Aorta (tissue), 5 donors: ENCODE data around the gene SUMO3. TPM values are rescaled to one million over a fixed set of nuclear protein-coding genes. Genes with fewer than 3 reads are reported as not detected.

ENCODE experiments used
- ATAC-seq: fragments of 200-7000 bp; cut with Tn5 transposase; one replicate; pipeline ENCODE4 v1.9.1; 2022; ENCODE audit warnings: moderate library complexity; ENCODE audit not compliant: low FRiP score
- DNase-seq, 2 donors: peaks; one replicate each; pipeline ENCODE4 v3.0.0-alpha.2; 2020
- H3K27ac ChIP-seq, 2 donors: one replicate each; pipeline ENCODE4 v1.5.1; 2013; ENCODE audit warnings: low read length in 2 of 2, mild to moderate bottlenecking in 2 of 2, moderate library complexity in 2 of 2, control low read depth in 1 of 2, inconsistent platforms in 1 of 2, low read depth in 1 of 2
- H3K27me3 ChIP-seq, 2 donors: one replicate each; pipeline ENCODE4 v1.6.1; 2013; ENCODE audit warnings: control low read depth in 1 of 2, low read length in 1 of 2, mild to moderate bottlenecking in 1 of 2, moderate library complexity in 1 of 2; ENCODE audit not compliant: insufficient read depth in 2 of 2, control insufficient read depth in 1 of 2
- H3K36me3 ChIP-seq, 2 donors: one replicate each; pipeline ENCODE4 v1.6.1; 2013; ENCODE audit warnings: control low read depth in 1 of 2, low read length in 1 of 2, mild to moderate bottlenecking in 1 of 2; ENCODE audit not compliant: insufficient read depth in 2 of 2, control insufficient read depth in 1 of 2
- H3K4me1 ChIP-seq, 2 donors: one replicate each; pipeline ENCODE4 v1.6.1; 2013; ENCODE audit warnings: low read length in 2 of 2, control low read depth in 1 of 2, mild to moderate bottlenecking in 1 of 2, moderate library complexity in 1 of 2; ENCODE audit not compliant: insufficient read depth in 2 of 2, control insufficient read depth in 1 of 2
- H3K4me3 ChIP-seq, 2 donors: one replicate each; pipeline ENCODE4 v1.5.1; 2013; ENCODE audit warnings: low read length in 2 of 2, control low read depth in 1 of 2, mild to moderate bottlenecking in 1 of 2
- H3K9me3 ChIP-seq: one replicate; pipeline ENCODE4 v1.6.1; 2013; ENCODE audit warnings: mild to moderate bottlenecking, low read length; ENCODE audit not compliant: control insufficient read depth
- WGBS, 2 donors: extraction: QIAGEN DNeasy Blood & Tissue Kit; methylation state at CpG; one replicate each; pipeline ENCODE4 v1.1.7; 2013; 5-methylcytosine and 5-hydroxymethylcytosine counted together
- intact Hi-C, 2 donors: fragments of 100-400 bp; cut with DNase I; formaldehyde crosslinking; loops; one replicate each; pipeline versions ENCODE4 v1.14.2 to v1.15.0; 2022
- polyA plus RNA-seq, 2 donors: library from polyadenylated mRNA; stranded (reverse); fragments of 200-250 nt; gene quantifications; one replicate each; pipeline ENCODE4 v1.2.3, GENCODE V29; 2013
- total RNA-seq, 2 donors: library from RNA; stranded (reverse); fragmentation: NEBNext Ultra II Directional; extraction: Animal tissue kit (Norgen Biotek cat#: 25700); gene quantifications; one replicate each; pipeline ENCODE4 v1.2.1, GENCODE V29; 2021
- donor health status: healthy with polysubstance abuse.
- donor health status: Bipolar disorder and iron deficiency.
- donor health status: DM: no; HTN: no; CAD: no.
- donor health status: DM: no; HTN: no; CAD: no.
- donor health status: DM: yes; HTN: yes; CAD: no.

Gene SUMO3
- total and polyA plus RNA-seq, 4 donors: 35.7 to 88.0 (median 66.1) TPM

DNA sequence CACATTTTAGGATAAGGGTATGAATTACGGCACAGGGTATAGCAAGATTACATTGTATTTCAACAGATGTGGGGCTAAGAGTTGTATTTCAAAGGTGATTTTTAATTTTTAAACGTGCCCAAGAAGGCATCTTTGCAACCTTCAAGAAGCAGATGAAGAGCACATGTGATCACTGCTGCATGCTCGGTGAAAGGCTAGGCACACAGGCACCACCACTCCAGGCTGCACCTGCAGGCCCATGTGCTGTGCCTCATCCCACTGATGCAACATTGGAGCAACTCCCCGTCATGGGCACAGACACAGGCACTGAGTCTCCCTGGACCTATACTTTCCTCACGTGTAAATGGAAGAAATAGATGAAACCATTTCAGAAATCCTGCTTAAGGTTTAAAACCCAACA is 39.8 kb downstream of the SUMO3 start:
- Histone ChIP-seq H3K9me3 (no peaks in the 10 kb centered on the region), H3K27me3 (no peaks in the 10 kb centered on the region), H3K27ac (no peak overlapping the region), H3K36me3 (peaks cover 0 to 4% of the 10 kb centered on the region in 2 donors), H3K4me3 (no peak overlapping the region), H3K4me1 (no peaks in the 10 kb centered on the region)
- DNase-seq (no peak), ATAC-seq (no peak)
- 91% methylated on average over 5 of the region's 5 CpGs for WGBS, 2 donors
- intact Hi-C loops: no loop called here

DNA sequence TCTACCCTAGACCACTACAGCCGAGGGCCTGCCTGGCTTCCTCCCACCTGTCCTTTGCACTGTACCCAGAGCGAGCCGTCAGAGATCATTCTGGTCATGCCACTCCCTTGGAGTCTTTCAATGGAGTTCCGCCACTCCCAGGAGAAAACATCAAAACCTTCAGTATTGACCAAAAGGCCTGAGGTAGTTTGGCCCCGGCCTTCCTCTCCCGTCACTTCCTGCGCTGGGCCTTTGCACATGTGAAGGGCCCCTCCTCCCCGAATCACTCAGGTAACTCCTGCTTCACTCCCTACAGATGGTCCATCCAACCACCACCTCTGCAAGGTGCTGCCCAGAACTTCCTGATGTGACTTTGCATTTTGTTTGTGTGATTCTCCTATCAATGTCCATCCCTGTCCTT is 42.9 kb downstream of the SUMO3 start:
- H3K27me3 ChIP-seq: no peaks in the 10 kb centered on the region
- ATAC-seq (no peak), DNase-seq (no peak)
- no peaks in the 10 kb centered on the region for H3K4me1 ChIP-seq
- 91 to 94% methylated on average over 8 of the region's 8 CpGs for WGBS, 2 donors
- no peaks in the 10 kb centered on the region for H3K9me3 ChIP-seq
- H3K4me3 ChIP-seq: no peak overlapping the region
- H3K27ac ChIP-seq: no peak overlapping the region
- intact Hi-C loops: no loop called here
- H3K36me3 ChIP-seq: peaks cover 4 to 8% of the 10 kb centered on the region in 2 donors

DNA sequence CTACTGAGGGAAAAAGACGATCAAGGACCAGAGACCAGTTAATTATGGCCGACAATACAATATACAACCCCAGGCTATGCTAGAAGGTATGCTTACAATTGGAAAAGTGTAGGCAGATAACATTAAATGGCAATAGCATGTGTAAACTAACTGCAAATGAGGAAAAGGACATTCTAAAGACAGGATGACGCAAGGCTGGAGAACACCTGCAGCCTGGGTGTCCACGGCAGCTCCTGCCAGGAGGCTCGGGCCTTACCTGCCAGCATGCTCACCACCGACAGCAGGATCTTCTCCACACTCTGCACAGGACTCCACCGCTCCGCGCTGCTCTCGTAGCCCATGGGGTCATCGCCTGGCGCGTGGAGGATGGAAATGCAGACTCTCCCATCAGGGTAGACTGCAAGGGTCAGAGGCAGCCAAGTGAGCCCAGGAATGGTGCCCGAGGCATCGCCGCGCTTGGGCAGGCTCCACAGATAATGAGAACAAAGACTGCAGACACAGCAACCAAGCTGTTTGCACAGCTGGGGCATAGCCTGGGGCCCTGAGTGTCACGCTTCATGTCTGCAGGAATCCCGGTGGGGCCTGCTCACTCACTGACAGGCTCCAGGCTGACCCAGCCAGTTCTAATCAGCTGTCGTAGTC is 44.5 kb downstream of the SUMO3 start:
- H3K36me3 ChIP-seq: peaks cover 4 to 8% of the 10 kb centered on the region in 2 donors
- ATAC-seq (no peak), DNase-seq (no peak)
- H3K27me3 ChIP-seq: no peaks in the 10 kb centered on the region
- intact Hi-C loops: no loop called here
- H3K4me1 ChIP-seq: no peaks in the 10 kb centered on the region
- 84% methylated on average over 20 of the region's 20 CpGs for WGBS, 2 donors
- no peak overlapping the region for H3K4me3 ChIP-seq
- H3K9me3 ChIP-seq: no peaks in the 10 kb centered on the region
- H3K27ac ChIP-seq: no peak overlapping the region

DNA sequence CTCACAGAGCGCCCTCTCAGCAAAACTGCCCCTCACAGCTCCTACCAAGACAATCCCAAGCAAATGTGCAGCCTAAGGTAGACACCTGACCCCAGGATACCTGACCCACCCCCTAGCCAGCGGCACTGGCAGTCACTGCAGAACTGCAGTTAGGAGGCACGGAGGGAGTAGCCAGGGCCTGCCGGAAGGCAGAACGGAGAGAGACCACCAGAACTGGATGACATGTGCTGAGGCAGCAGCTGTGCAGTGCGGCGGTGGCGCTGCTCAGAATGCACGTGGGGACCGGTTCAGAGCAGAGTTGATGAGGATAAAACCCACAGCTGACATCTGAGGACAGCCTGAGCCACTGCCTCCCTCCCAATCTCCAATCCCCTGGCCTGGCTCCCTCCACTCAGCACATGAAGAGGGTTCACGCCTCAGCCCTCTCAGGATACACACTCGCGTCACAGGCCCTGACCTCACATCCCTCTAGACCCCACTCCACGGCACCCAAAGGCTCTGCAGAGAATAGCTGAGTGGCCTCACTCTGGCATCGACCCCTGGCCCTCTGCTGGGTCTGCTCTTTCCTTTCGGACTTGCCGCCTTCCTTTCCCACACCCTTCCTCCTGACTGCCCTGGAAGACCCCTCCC is 45.9 kb downstream of the SUMO3 start:
- no peak for DNase-seq
- 94 to 96% methylated on average over 17 of the region's 17 CpGs for WGBS, 2 donors
- Histone ChIP-seq H3K36me3 (peaks cover 4 to 8% of the 10 kb centered on the region in 2 donors), H3K4me1 (no peaks in the 10 kb centered on the region), H3K4me3 (no peak overlapping the region), H3K27ac (no peak overlapping the region), H3K9me3 (no peaks in the 10 kb centered on the region), H3K27me3 (no peaks in the 10 kb centered on the region)
- ATAC-seq: no peak
- intact Hi-C loops: no loop called here

DNA sequence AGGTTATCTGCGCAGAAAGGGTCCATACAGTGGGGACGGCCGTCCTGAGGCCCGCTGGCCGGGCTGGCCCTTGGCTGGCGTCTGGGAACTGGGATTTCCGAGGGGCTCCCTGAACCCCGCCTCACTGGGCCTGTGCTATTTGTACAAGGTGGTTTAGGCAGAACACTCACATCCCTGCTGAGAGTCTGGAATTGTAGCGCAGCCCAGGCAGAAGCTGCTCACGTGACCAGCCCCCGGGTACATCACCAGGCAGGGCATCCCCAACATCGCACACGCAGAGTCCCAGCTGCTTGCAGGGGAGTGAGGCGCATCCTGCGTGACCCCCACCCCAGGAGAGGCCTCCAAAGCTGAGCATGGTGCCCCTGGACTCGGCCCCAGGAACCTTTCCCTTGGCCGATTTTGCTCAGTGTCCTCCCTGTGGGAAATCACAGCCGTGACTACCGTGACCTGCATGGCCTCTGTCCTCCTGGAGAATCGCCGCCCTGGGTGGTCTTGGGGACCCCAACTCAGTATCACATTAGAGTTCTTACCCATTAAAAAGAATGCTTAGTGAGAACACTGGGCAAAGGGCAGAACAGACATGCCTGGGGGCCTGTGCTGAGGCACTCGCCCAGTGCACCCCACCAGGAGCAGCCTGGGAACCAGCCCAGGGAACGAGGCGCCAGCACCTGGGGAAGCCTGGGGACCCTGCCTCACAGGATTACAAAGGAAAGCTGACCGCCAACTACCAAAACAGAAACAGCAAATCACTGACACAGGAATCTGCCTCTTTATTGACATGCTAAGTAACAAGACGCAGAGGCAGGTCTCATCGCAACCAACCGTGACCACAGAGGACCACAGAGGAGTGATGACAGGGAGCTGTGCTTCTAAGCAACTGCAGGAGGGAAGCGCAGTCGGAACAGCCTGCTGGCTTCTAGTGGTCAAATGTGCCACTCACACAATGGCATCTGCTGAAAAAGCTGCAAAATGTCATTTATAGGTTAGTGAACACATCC is 49.7 kb downstream of the SUMO3 start:
- Histone ChIP-seq H3K36me3 (peaks cover 3 to 4% of the 10 kb centered on the region in 2 donors), H3K4me1 (no peaks in the 10 kb centered on the region), H3K27me3 (no peaks in the 10 kb centered on the region), H3K27ac (no peak overlapping the region), H3K4me3 (no peak overlapping the region), H3K9me3 (no peaks in the 10 kb centered on the region)
- 79 to 80% methylated on average over 29 to 30 of the region's 30 CpGs for WGBS, 2 donors
- ATAC-seq (no peak), DNase-seq (no peak)
- intact Hi-C loops: no loop called here

DNA sequence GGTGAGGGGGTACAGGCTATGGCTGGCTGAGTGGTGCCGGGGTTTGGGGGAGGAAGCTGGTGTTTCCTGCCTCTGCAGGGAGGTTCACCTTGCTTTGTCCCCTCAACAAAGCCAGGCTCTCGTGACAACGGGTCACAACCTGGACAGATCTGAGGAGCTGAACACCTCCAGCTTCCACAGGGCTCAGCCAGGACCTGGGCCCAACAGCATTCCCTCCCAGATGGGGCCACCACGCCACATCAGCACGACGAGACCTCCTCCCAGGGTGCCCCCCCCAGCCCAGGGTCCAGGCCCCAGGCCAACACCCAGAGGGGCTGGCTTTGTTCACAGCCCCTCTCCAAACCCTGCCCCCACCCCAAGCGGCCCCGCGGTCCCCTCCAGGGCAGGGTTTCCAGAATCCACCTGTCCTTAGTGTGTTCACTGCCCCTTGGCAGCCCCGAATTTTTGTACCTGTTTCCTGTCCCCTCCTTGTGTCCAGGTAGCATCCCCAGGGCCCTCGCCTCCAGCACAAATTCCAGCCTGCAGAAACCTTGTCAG is 51.0 kb downstream of the SUMO3 start:
- H3K27ac ChIP-seq: no peak overlapping the region
- ATAC-seq: no peak

DNA sequence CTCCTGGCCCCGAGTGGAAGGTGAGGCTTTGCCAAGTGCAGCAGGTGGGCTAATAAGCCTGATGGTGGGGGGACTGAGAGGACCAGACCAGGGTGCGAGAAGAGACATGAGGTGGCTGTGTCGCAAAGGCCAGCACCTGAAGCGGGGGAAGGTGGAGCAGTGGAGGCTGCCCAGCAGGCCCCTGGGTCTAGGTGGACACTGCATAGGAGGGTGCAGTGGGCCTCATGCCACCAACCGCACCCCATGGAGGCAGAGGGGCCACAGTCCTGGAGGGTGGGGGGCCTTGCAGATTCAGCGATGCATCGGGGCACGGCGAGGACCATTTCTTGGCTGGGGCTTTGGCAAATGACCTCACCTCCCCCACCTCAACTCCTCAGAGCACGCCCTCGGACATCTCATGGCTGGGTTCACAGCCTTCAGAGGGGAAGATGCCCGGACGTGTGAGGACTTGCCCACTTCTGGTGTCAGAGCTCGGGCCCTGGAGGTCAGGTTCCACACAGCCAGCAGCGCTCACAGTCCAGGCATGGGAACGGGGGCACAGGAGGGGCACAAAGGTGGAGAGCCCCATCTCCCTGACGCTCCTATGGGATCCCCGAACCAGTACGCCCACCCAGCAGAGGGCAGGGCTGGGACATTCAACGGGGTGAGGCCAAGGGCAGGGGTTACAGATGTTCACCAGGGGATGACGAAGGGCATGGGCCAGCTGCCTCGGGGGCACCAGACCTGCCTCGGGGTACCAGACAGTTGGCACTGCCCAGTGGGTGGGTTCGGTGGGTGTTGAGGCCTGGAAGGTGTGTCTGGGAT is 51.6 kb downstream of the SUMO3 start:
- 82 to 85% methylated on average over 19 to 24 of the region's 24 CpGs for WGBS, 2 donors
- Histone ChIP-seq H3K36me3 (peaks cover 0 to 2% of the 10 kb centered on the region in 2 donors), H3K9me3 (no peaks in the 10 kb centered on the region), H3K4me1 (no peaks in the 10 kb centered on the region), H3K27me3 (no peaks in the 10 kb centered on the region), H3K27ac (no peak overlapping the region), H3K4me3 (no peak overlapping the region)
- ATAC-seq (no peak), DNase-seq (no peak)
- intact Hi-C loops: no loop called here

More for the DNA sequence above, 51.0 kb downstream of the SUMO3 start:
- Histone ChIP-seq H3K27me3 (no peaks in the 10 kb centered on the region), H3K36me3 (peaks cover 0 to 4% of the 10 kb centered on the region in 2 donors), H3K4me3 (no peak overlapping the region), H3K4me1 (no peaks in the 10 kb centered on the region), H3K9me3 (no peaks in the 10 kb centered on the region)
- 77 to 85% methylated on average over 8 to 11 of the region's 11 CpGs for WGBS, 2 donors
- intact Hi-C loops: no loop called here
- no peak for DNase-seq
